HG03175 (cell line): ENCODE measurements around the gene GYS1.
"Not testable (repeated sequence)": the region's sequence is repeated elsewhere in the genome, so short reads cannot be mapped to it uniquely, and the experiment has no call there.

Experiments
- ATAC-seq: cut with Tn5 transposase; IDR thresholded peaks from one replicate; pipeline ENCODE4 v1.9.1; 2021; ENCODE audit warnings: mild to moderate bottlenecking, moderate library complexity; ENCODE audit not compliant: unreplicated experiment

GYS1 gene

GRCh38 chr19:48993175-48994034 lies at the start of gene GYS1, which contains the start of gene RUVBL2:
GYS1 (minus strand) TSS chr19:48993309; CDS start chr19:48993112, 197 bp downstream.
RUVBL2 (plus strand) TSS chr19:48993887; CDS start chr19:48993912, 25 bp downstream.
- peak; percentile 89 for ATAC-seq

- ATAC-seq, result not testable (repeated sequence)
Measured at GRCh38 chr19:49042666-49043065, 49.6 kb upstream of the GYS1 start.

- ATAC-seq, result no peak
Measured at GRCh38 chr19:49042177-49042576, 49.1 kb upstream of the GYS1 start.

GRCh38 chr19:49039736-49040135 lies 46.6 kb upstream of the GYS1 start:
- not testable (repeated sequence) for ATAC-seq

- ATAC-seq, result not testable (repeated sequence)
Measured at GRCh38 chr19:49038557-49039276, 45.6 kb upstream of the GYS1 start.

GRCh38 chr19:49038111-49038510 lies 45.0 kb upstream of the GYS1 start:
- not testable (repeated sequence) for ATAC-seq

- not testable (repeated sequence) for ATAC-seq
Measured at GRCh38 chr19:49036815-49037214, 43.7 kb upstream of the GYS1 start, which contains the start of gene CGB1. CGB1 (minus strand) TSS chr19:49036895; CDS start chr19:49036711, 184 bp downstream.

GRCh38 chr19:49031642-49032301 lies 38.7 kb upstream of the GYS1 start, which contains the start of gene CGB2:
CGB2 (plus strand) TSS chr19:49031890; CDS start chr19:49032096, 206 bp downstream.
- not testable (repeated sequence) for ATAC-seq

GRCh38 chr19:49030323-49030722 lies 37.2 kb upstream of the GYS1 start:
- not testable (repeated sequence) for ATAC-seq

GRCh38 chr19:49029749-49030148 lies 36.6 kb upstream of the GYS1 start:
- not testable (repeated sequence) for ATAC-seq

- not testable (repeated sequence) for ATAC-seq
Measured at GRCh38 chr19:49028686-49029085, 35.6 kb upstream of the GYS1 start.

GRCh38 chr19:49025599-49025998 lies 32.5 kb upstream of the GYS1 start:
- not testable (repeated sequence) for ATAC-seq

GRCh38 chr19:49025088-49025487 lies 32.0 kb upstream of the GYS1 start:
- ATAC-seq, result not testable (repeated sequence)

GRCh38 chr19:49024233-49024632 lies 31.1 kb upstream of the GYS1 start, which contains the start of gene CGB3:
CGB3 (minus strand) TSS chr19:49024333; CDS start chr19:49023971, 362 bp downstream.
- not testable (repeated sequence) for ATAC-seq

- ATAC-seq, result no peak
Measured at GRCh38 chr19:49022116-49022515, 29.0 kb upstream of the GYS1 start.

- no peak for ATAC-seq
Measured at GRCh38 chr19:49020931-49021895, 28.1 kb upstream of the GYS1 start.

- no peak for ATAC-seq
Measured at GRCh38 chr19:49020342-49020741, 27.2 kb upstream of the GYS1 start.

- ATAC-seq, result no peak
Measured at GRCh38 chr19:49019242-49019932, 26.3 kb upstream of the GYS1 start.
